GM12873 (cell line): Measurements from ENCODE around the gene MMP7.

Experiments
- TF ChIP-seq, protein P1 (sequence below): IDR thresholded peaks from 2 replicates; pipeline ENCODE4 v1.5.1; 2012; ENCODE audit warnings: low read depth, mild to moderate bottlenecking, moderate library complexity, low read length, control low read depth; ENCODE audit not compliant: insufficient read depth; ENCODE audit errors: missing control alignments

The MMP7 gene

DNA sequence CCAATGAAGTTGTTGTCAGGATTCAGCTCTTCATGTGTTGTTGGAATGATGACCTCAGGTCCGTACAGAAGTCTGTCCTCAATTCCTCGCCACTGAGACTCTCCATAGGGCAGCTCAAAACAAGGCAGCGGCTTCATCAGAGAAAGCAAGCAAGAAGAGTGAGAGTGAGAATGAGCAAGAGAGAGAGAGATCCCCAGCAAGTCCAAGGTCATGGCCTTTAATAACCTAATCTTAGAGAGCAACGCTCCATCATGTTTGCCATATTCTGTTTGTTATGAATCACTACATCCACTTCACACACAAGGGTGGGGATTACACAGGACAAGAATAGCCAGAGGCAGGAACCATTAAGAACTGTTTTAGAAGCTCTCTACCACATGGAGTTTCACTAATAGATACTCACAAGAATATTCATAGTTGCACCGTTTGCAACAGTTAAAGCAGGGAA lies 23.3 kb upstream of the MMP7 start:
- TF ChIP-seq, protein P1, sequence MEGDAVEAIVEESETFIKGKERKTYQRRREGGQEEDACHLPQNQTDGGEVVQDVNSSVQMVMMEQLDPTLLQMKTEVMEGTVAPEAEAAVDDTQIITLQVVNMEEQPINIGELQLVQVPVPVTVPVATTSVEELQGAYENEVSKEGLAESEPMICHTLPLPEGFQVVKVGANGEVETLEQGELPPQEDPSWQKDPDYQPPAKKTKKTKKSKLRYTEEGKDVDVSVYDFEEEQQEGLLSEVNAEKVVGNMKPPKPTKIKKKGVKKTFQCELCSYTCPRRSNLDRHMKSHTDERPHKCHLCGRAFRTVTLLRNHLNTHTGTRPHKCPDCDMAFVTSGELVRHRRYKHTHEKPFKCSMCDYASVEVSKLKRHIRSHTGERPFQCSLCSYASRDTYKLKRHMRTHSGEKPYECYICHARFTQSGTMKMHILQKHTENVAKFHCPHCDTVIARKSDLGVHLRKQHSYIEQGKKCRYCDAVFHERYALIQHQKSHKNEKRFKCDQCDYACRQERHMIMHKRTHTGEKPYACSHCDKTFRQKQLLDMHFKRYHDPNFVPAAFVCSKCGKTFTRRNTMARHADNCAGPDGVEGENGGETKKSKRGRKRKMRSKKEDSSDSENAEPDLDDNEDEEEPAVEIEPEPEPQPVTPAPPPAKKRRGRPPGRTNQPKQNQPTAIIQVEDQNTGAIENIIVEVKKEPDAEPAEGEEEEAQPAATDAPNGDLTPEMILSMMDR = no peak

DNA sequence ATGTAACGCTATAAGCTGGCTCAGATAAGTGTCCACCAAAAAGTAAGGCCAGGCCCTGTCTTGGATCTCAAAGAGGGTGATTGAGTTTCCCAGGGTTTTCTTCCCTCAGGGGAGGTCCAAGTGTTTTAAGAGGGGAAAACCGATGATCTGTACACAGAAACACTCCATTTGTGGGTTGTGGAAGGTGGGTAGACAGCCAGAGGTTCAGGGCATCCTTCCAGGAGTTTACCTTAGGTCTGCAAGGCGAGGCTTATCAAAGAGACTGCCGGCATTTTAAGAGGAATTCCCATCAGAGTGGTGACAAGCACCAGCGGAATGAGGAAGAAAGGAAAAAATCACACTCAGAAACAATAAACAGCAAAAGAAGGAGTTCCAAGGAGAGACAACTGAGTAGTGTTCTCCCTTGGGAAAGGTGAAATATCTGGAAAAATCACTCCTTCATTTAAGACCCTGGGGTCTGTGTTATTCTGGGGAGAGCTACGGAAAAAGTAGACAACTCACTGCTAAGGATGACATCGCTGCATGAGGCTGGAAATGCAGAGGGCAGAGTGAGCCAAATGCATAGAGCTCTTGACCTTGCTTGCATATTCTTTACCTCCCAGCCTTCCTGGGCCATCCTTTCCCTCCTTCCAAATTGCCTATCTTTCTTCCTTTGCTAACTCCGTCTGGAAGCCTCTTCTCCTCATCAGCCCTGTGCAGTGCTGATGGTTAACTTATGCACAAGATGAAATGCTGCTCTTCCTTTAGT lies 22.1 kb upstream of the MMP7 start:
- TF ChIP-seq, protein P1 = no peak

DNA sequence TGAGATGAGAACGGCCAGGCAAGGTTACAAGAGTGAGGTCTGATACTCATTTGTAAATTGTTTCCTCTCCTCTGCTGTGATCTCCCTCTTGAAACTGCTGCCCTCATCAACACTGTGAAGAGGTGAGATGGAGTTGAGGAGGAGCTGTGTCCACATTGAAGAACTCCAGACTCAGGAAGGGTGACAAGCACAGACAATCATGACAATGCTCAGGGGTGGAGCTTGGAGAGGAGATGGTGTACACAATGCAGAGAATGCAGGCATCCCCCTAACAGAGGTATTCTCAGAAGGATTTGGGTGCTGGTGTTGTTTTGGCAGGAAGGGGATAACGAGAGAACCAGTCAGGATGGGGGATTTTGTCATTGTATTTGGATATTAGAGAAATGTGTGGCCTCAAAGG lies 21.5 kb upstream of the MMP7 start:
- TF ChIP-seq, protein P1 = no peak

DNA sequence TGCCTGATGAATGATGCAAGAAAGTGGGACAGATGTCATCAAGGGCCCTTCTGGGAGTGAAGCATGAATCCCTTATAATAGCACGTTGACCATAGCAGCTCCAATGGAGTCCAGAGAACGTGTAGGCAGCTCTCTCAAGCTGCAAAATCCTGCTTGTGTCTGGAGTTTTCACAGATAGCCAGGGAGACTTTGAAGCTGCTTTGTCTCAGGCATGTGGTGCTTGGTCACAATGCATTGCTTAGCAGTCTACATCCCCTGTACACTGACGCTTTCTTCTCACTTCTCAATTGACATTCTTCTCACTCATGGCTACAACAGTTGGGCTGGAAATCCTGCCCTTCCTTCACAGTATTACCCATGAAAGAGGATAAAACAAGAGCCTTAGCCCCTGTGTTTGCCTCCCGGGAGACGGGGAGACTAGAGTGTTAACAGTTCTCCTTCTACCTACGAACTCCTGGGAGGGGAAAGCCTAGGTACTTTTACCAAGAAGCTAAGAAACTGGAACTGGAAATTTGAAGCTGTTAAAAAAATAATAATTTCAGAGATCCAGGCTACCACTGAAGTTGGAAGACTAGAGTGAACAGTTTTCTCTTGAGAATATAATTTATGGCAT lies 20.7 kb upstream of the MMP7 start:
- TF ChIP-seq, protein P1 = no peak

DNA sequence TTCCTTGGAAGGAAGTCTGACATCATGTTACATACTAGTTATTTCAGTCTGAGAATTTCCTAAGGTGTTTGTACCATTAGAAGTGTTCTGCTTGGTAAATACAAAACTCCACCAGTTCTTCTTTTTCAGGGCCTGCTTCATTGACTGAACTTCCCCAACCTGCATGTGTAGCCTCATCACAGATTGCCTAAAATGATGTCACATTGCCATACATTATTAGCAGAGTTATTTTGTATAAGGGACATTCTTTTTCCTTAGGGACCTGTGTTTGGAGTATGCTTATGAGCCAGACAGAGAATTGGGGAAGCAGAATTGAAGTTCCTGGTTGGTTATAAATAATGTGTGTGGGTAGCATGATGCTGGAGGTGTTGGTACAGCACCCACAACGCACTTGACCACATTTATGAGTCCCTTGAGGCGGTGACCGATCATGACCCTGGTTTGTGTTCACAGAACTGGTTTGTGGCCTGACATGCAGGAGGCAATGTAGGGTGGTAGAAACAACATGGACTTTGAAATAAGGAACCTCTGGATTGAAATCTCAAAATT lies 16.4 kb upstream of the MMP7 start:
- TF ChIP-seq, protein P1 = no peak

DNA sequence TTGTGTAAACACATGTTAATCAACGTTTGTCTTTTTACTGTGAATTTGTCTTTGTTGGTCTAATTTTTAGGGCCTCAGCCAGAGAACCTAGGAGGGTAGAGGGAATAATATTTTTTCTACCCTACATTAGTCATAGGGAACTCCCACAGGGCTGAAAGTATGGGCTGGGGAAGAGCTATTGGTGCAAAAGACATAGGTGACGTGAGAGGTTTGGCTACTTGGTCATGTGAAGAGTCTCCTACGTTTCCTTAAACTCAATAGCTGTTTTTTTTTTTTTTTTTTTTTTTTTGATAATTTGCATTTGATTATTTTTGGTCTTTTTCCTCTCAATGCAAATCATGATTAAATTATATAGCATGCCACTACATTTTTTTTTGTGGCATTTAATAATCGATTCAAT lies 15.9 kb upstream of the MMP7 start:
- TF ChIP-seq, protein P1 = no peak

DNA sequence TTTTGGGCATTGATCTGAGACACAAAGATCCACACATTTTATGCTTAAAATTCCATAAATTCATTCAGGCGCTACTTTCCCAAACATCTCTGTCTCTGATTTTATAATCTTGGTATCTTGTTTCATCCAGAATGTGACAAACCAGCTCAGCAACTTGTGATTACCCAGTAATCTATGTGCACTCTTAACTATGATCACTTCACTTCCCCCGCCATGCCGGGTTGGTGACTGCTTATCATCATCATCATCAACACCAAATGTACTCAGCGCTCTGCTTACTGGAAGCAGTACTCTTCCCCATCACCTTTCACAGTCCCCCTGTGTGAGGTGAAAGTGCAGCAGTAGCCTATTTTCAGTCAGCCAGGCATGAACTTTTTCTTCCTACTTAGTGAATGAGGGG lies 15.2 kb upstream of the MMP7 start:
- TF ChIP-seq, protein P1 = no peak
